Vagina (tissue), 2 donors: ENCODE measurements around the gene UBXN4. TPM values are rescaled to one million over a fixed set of nuclear protein-coding genes. Genes with fewer than 3 reads are reported as not detected.

Experiments
- DNase-seq, 2 donors: peaks; one replicate each; pipeline ENCODE4 v3.0.0-alpha.2; 2017; ENCODE audit errors: extremely low spot score in 2 of 2
- H3K27ac ChIP-seq: fragments of 200-600 bp; sonication (generic); one replicate; pipeline ENCODE4 v1.5.1; 2019
- H3K27me3 ChIP-seq: fragments of 200-600 bp; sonication (generic); one replicate; pipeline ENCODE4 v1.5.1; 2019
- H3K36me3 ChIP-seq, 2 donors: fragments of 200-600 bp; sonication (generic); one replicate each; pipeline ENCODE4 v1.5.1; 2017 to 2019
- H3K4me1 ChIP-seq: fragments of 200-600 bp; sonication (generic); one replicate; pipeline ENCODE4 v1.5.1; 2019
- H3K4me3 ChIP-seq, 2 donors: fragments of 200-600 bp; sonication (generic); 1 replicate in 1 of 2; 2 replicates in 1 of 2; pipeline ENCODE4 v1.5.1; 2016 to 2019
- H3K9me3 ChIP-seq: fragments of 200-600 bp; sonication (generic); one replicate; pipeline ENCODE4 v1.5.1; 2019
- POLR2A ChIP-seq, 2 donors: fragments of 450-650 bp; IDR thresholded peaks; one replicate each; pipeline ENCODE4 v1.6.1; 2017; ENCODE audit warnings: antibody characterized with exemption in 2 of 2, mild to moderate bottlenecking in 2 of 2, moderate library complexity in 2 of 2
- POLR2AphosphoS5 ChIP-seq, 2 donors: sonication (generic); formaldehyde crosslinking; IDR thresholded peaks; one replicate each; pipeline ENCODE4 v1.9.0; 2017; ENCODE audit warnings: antibody characterized with exemption in 2 of 2, mild to moderate bottlenecking in 2 of 2, low read depth in 1 of 2; ENCODE audit not compliant: insufficient read depth in 1 of 2
- intact Hi-C: fragments of 100-400 bp; cut with DNase I; formaldehyde crosslinking; loops from one replicate; pipeline ENCODE4 v1.15.1; 2023
- total RNA-seq: library from RNA; depleted of rRNA; stranded (reverse); fragments of >200 nt; gene quantifications from one replicate; pipeline ENCODE4 v1.2.3, GENCODE V29; 2016
- TF ChIP-seq, protein P1 (sequence below), 3 experiments: fragments of 450-650 bp in 2 of 3; fragments of 200-600 bp in 1 of 3; sonication (generic) in 1 of 3; IDR thresholded peaks; one replicate each; pipeline ENCODE4 v1.5.1; 2017 to 2019; ENCODE audit warnings: antibody characterized with exemption in 3 of 3, mild to moderate bottlenecking in 2 of 3, moderate library complexity in 2 of 3

The UBXN4 gene
- total RNA-seq, 1 donor from 2014 or later = 51.6 TPM

DNA sequence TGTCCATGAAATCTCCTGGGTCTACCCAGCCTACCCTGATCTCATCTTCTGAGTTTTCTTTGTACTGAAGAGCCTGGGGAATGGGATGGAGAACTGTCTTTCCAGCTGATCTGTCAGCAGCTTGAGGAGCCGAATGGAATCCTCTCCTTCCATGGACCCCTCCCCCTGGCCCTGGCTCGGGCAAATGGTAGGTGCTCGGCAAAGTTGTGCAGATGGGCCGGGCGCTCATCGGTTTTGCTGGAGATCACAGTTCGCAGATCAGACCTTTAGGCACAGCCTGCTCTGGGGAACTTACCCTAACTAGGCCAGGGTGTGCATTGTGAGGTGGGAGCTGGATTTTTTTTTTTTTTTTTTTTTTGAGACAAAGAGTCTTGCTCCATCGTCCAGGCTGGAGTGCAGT lies 55.0 kb downstream of the UBXN4 start:
- intact Hi-C loops = no loop called here
- Histone ChIP-seq H3K9me3 (no peaks in the 10 kb centered on the region), H3K27ac (no peak overlapping the region), H3K27me3 (no peaks in the 10 kb centered on the region), H3K36me3 (no peaks in the 10 kb centered on the region), H3K4me1 (no peaks in the 10 kb centered on the region), H3K4me3 (no peak overlapping the region)
- DNase-seq = no peak
- TF ChIP-seq POLR2A (IDR thresholded peaks at IDR 0.05) (no peak), POLR2AphosphoS5 (IDR thresholded peaks at IDR 0.05; ENCODE audit: insufficient read depth in 1 of 2, low read depth in 1 of 2) (no peak)
- TF ChIP-seq, protein P1, sequence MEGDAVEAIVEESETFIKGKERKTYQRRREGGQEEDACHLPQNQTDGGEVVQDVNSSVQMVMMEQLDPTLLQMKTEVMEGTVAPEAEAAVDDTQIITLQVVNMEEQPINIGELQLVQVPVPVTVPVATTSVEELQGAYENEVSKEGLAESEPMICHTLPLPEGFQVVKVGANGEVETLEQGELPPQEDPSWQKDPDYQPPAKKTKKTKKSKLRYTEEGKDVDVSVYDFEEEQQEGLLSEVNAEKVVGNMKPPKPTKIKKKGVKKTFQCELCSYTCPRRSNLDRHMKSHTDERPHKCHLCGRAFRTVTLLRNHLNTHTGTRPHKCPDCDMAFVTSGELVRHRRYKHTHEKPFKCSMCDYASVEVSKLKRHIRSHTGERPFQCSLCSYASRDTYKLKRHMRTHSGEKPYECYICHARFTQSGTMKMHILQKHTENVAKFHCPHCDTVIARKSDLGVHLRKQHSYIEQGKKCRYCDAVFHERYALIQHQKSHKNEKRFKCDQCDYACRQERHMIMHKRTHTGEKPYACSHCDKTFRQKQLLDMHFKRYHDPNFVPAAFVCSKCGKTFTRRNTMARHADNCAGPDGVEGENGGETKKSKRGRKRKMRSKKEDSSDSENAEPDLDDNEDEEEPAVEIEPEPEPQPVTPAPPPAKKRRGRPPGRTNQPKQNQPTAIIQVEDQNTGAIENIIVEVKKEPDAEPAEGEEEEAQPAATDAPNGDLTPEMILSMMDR (IDR thresholded peaks at IDR 0.05) = no peak

DNA sequence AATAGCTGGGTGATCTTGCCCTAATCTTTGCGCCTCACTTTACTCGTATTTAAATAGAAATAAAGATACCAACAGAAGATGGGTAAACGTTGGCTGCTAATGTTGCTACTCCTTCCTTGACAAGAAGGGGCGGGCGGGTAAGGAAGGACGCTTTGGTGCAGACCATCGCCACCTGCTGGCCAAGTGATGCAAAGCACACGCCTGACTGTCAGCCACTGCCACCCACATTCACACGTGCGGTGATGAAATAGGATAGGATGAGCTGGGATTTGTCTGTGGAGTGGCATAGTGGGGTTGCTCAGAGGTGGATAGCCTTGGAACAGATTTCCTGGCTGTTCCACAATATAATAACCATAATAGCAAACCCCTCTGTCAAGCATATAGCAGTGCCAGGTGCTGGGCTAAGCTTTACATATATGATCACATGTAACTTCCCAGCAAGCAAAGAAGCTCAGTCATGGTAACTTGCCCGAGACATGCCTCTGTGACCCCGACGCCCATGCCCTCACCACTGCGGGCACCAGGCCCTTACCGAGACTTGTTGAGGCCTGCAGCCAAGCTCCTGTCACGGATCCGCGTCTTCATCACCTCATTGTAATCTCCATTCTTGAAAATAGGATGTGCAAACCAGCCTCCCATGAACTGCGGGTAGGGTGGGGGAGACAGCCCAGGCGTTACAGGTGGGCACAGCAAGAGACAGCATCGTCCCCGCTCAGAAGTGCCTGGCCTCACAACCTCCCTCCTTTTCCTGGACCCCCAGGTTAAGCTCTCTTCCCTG lies 56.0 kb downstream of the UBXN4 start:
- intact Hi-C loops = no loop called here
- no peaks in the 10 kb centered on the region for H3K4me1 ChIP-seq
- no peak for DNase-seq
- no peaks in the 10 kb centered on the region for H3K9me3 ChIP-seq
- no peak overlapping the region for H3K4me3 ChIP-seq
- H3K27ac ChIP-seq = no peak overlapping the region
- no peaks in the 10 kb centered on the region for H3K27me3 ChIP-seq
- no peaks in the 10 kb centered on the region for H3K36me3 ChIP-seq
- TF ChIP-seq POLR2A (IDR thresholded peaks at IDR 0.05) = no peak
- TF ChIP-seq, protein P1 (IDR thresholded peaks at IDR 0.05) = peak; percentile 53 to 62 (median 60)
- no peak for TF ChIP-seq POLR2AphosphoS5 (IDR thresholded peaks at IDR 0.05; ENCODE audit: insufficient read depth in 1 of 2, low read depth in 1 of 2)

DNA sequence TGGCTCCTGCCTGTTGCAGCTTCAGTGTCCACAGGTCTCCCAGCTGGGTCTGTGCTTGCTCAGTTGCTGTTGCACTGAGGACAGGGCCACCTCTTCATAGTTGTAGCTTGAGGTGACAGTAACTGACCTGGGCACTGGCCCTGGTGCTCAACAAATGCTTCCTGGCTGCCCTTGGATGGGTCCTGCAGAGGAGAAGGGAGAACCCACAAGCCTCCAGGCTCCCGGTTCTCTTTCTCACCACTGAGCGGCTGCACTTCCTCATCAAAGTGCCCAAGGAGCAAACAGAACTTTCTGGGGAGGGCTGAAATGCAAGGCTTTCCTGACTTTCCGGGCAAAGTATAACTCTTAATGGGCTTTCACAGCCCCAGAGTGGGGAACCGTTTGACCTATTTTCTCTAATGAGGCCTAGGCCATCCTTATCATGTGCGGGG lies 56.6 kb downstream of the UBXN4 start:
- Histone ChIP-seq H3K4me3 (no peak overlapping the region), H3K36me3 (no peaks in the 10 kb centered on the region), H3K27me3 (no peaks in the 10 kb centered on the region), H3K27ac (no peak overlapping the region), H3K4me1 (no peaks in the 10 kb centered on the region), H3K9me3 (no peaks in the 10 kb centered on the region)
- no peak for DNase-seq
- TF ChIP-seq POLR2A (IDR thresholded peaks at IDR 0.05) (no peak), POLR2AphosphoS5 (IDR thresholded peaks at IDR 0.05; ENCODE audit: insufficient read depth in 1 of 2, low read depth in 1 of 2) (no peak)
- TF ChIP-seq, protein P1 (IDR thresholded peaks at IDR 0.05) = no peak
- intact Hi-C loops = no loop called here

DNA sequence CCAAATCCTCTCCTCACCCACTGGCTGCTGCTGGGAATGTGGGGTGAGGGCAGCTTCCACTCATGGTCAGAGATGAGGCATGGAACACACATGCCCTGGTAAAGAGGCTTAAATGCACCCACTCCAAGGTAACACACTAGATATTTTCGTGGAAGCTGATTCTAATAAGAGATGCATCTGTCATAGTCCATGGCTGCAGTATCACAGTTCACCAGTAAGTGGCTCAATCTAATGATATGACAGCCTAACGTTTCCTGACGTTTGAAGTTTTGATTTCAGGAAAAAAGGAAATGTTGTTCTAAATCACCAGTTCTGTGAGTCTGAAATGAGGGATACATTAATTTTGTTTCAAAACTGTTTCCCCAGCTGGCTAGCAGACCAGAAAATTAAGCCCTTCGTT lies 57.1 kb downstream of the UBXN4 start:
- H3K36me3 ChIP-seq = no peaks in the 10 kb centered on the region
- no peak for TF ChIP-seq POLR2AphosphoS5 (IDR thresholded peaks at IDR 0.05; ENCODE audit: insufficient read depth in 1 of 2, low read depth in 1 of 2)
- TF ChIP-seq, protein P1 (IDR thresholded peaks at IDR 0.05) = no peak
- TF ChIP-seq POLR2A (IDR thresholded peaks at IDR 0.05) = no peak

DNA sequence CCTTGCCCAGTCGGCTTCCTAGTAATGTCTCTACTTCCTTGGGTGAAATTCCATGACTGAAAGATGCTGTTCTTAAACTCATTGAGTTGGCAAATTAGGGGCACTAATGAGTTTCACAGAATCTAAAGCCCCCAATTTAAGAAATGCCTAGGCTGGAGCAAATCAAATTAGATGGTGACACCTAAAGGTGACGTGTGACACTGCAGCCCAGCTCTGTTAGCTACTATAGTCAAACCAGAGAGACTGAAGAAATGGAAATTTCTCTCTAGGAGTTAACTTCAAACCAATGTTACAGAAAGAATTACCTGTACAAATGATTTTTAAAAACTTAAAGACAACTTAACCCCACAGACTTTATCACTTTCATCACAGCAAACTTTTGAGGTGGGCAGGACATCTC lies 58.1 kb downstream of the UBXN4 start:
- H3K27ac ChIP-seq = no peak overlapping the region
- H3K4me3 ChIP-seq = no peak overlapping the region
- no peaks in the 10 kb centered on the region for H3K9me3 ChIP-seq
- H3K27me3 ChIP-seq = no peaks in the 10 kb centered on the region
- TF ChIP-seq POLR2AphosphoS5 (IDR thresholded peaks at IDR 0.05; ENCODE audit: insufficient read depth in 1 of 2, low read depth in 1 of 2) = no peak
- TF ChIP-seq, protein P1 (IDR thresholded peaks at IDR 0.05) = no peak
- TF ChIP-seq POLR2A (IDR thresholded peaks at IDR 0.05) = no peak
- no peaks in the 10 kb centered on the region for H3K4me1 ChIP-seq
- no peaks in the 10 kb centered on the region for H3K36me3 ChIP-seq
- DNase-seq = no peak
- intact Hi-C loops = no loop called here

More for the DNA sequence above, 57.1 kb downstream of the UBXN4 start:
- no peaks in the 10 kb centered on the region for H3K27me3 ChIP-seq
- H3K4me3 ChIP-seq = no peak overlapping the region
- no peak for DNase-seq
- no peak overlapping the region for H3K27ac ChIP-seq
- intact Hi-C loops = no loop called here
- H3K4me1 ChIP-seq = no peaks in the 10 kb centered on the region
- no peaks in the 10 kb centered on the region for H3K9me3 ChIP-seq
